Activated CD8-positive, alpha-beta T cell treated with anti-CD3 and anti-CD28 coated beads for 36 hours (primary cell): ENCODE measurements around the gene PRSS38. TPM values are rescaled to one million over a fixed set of nuclear protein-coding genes. Genes with fewer than 3 reads are reported as not detected.

Experiments used
- ATAC-seq: fragments of 200-7000 bp; cut with Tn5 transposase; one replicate; pipeline ENCODE4 v1.10.0; 2021; ENCODE audit warnings: mild to moderate bottlenecking, moderate library complexity
- CTCF ChIA-PET: fragments of 350-600 bp; sonication (Branson Sonifier 250); formaldehyde crosslinking; loops from one replicate; lab custom pipeline; 2021; ENCODE audit warnings: antibody characterized with exemption; lab: Charles Lee
- POLR2A ChIA-PET: fragments of 350-600 bp; sonication (Branson Sonifier 250); formaldehyde crosslinking; loops from one replicate; lab custom pipeline; 2021; ENCODE audit warnings: antibody characterized with exemption; lab: Charles Lee
- DNase-seq: peaks from one replicate; pipeline ENCODE4 v3.0.0-alpha.2; 2020
- H3K27ac Mint-ChIP-seq: one replicate; pipeline ENCODE4 v1.8.0; 2021; ENCODE audit warnings: mild to moderate bottlenecking, mixed read lengths
- H3K27me3 Mint-ChIP-seq: one replicate; pipeline ENCODE4 v1.8.0; 2021; ENCODE audit warnings: mixed read lengths
- H3K36me3 Mint-ChIP-seq: one replicate; pipeline ENCODE4 v1.8.0; 2021; ENCODE audit warnings: low read depth, mixed read lengths
- H3K4me1 Mint-ChIP-seq: one replicate; pipeline ENCODE4 v1.8.0; 2021; ENCODE audit warnings: low read depth, mixed read lengths
- H3K4me3 Mint-ChIP-seq: one replicate; pipeline ENCODE4 v1.8.0; 2021; ENCODE audit warnings: mild to moderate bottlenecking, moderate library complexity, mixed read lengths
- H3K9me3 Mint-ChIP-seq: one replicate; pipeline ENCODE4 v1.8.0; 2021; ENCODE audit warnings: mixed read lengths
- intact Hi-C: fragments of 100-400 bp; cut with micrococcal nuclease; formaldehyde crosslinking; loops from one replicate; pipeline ENCODE4 v1.10.0; 2022
- total RNA-seq, 2 experiments: library from RNA; stranded (reverse); gene quantifications; one replicate each; pipeline ENCODE4 v1.2.3, GENCODE V29; 2021
- TF ChIP-seq, protein P1 (sequence below): fragments of 200-600 bp; IDR thresholded peaks from one replicate; pipeline ENCODE4 v1.8.0; 2022; ENCODE audit warnings: antibody characterized with exemption, mild to moderate bottlenecking

Gene PRSS38
- total RNA-seq, 2 experiments from 2014 or later = not detected

DNA sequence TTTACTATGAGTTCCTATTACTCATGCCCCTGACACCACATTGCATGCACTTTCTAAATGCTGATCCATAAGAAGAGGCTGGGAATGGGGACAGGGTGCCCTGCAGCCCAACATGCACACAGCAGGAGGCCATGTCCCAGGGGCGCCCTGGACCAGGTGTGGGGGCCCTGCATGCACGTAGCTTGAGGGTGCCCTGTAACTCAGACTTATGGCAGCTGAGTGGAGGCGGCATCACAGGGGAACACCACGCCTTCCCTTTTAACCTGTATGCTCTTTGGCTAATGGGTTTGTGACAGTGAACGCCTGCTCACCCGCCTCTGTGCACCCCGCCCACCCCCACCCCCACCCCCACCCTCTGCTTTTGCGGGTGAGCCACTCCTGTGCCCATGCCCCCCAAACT is 44.1 kb upstream of the PRSS38 start:
- Mint-ChIP-seq H3K9me3 (no peaks in the 10 kb centered on the region), H3K36me3 (peaks cover 12% of the 10 kb centered on the region), H3K4me1 (peaks cover 44% of the 10 kb centered on the region), H3K4me3 (no peak overlapping the region), H3K27me3 (no peaks in the 10 kb centered on the region), H3K27ac (no peak overlapping the region)
- intact Hi-C loops = no loop called here
- TF ChIP-seq, protein P1, sequence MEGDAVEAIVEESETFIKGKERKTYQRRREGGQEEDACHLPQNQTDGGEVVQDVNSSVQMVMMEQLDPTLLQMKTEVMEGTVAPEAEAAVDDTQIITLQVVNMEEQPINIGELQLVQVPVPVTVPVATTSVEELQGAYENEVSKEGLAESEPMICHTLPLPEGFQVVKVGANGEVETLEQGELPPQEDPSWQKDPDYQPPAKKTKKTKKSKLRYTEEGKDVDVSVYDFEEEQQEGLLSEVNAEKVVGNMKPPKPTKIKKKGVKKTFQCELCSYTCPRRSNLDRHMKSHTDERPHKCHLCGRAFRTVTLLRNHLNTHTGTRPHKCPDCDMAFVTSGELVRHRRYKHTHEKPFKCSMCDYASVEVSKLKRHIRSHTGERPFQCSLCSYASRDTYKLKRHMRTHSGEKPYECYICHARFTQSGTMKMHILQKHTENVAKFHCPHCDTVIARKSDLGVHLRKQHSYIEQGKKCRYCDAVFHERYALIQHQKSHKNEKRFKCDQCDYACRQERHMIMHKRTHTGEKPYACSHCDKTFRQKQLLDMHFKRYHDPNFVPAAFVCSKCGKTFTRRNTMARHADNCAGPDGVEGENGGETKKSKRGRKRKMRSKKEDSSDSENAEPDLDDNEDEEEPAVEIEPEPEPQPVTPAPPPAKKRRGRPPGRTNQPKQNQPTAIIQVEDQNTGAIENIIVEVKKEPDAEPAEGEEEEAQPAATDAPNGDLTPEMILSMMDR = no peak
- DNase-seq (no peak), ATAC-seq (no peak)
- CTCF ChIA-PET = no interaction called here
- POLR2A ChIA-PET = no interaction called here

DNA sequence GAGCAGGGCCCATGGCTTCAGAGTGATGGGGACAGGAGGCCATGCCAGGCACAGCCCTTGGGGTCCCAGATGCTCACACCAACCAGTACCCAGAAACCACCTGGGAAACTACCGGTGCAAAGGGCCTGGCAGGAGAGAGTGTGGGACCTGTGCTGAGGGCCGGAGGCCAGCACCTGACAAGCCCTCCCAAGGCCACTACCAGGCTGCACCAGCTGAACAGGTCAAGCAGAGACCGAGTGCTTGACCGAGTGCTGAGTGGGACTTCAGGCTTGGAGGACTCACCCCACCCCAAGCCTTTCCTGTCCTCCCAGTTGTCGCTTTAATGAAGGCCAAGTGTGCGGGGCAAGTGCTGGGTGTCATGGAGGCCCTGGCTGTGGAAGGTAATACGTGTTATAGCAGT is 43.7 kb upstream of the PRSS38 start:
- no peak overlapping the region for H3K27ac Mint-ChIP-seq
- intact Hi-C loops = no loop called here
- H3K4me1 Mint-ChIP-seq = peaks cover 40% of the 10 kb centered on the region
- no peaks in the 10 kb centered on the region for H3K9me3 Mint-ChIP-seq
- no peak overlapping the region for H3K4me3 Mint-ChIP-seq
- no peak for ATAC-seq
- H3K36me3 Mint-ChIP-seq = peaks cover 12% of the 10 kb centered on the region
- CTCF ChIA-PET = no interaction called here
- no peak for DNase-seq
- POLR2A ChIA-PET = interaction anchor here (1.3 kb wide), 1 partner anchor 16 kb away, joined by 6 read pairs; no protein-coding TSS in a partner anchor
- no peaks in the 10 kb centered on the region for H3K27me3 Mint-ChIP-seq
- TF ChIP-seq, protein P1 = no peak

DNA sequence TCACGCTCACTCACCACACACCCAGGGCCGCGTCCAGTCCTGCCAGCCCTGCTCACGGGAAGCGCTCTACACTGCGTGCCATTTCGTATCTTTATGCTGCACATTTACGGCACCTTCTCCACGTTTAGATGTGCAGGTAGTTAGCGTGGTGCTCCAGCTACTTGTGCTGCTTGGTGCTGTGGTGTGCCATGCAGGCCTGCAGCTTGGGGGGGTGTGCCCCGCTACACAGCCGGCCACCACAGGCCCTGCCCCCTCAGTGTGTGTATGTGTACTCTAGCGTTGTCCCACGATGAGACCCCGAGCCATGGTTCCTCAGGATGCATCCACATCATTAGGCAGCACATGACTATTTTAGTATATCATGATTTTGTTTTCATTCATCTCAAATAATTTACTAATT is 41.9 kb upstream of the PRSS38 start:
- no peak for ATAC-seq
- Mint-ChIP-seq H3K9me3 (no peaks in the 10 kb centered on the region), H3K36me3 (peaks cover 4% of the 10 kb centered on the region), H3K4me1 (peaks cover 27% of the 10 kb centered on the region), H3K27ac (no peak overlapping the region), H3K27me3 (no peaks in the 10 kb centered on the region), H3K4me3 (no peak overlapping the region)
- POLR2A ChIA-PET = interaction anchor here (0.6 to 0.7 kb wide), 2 partner anchors 8 to 225 kb away, joined by 3 to 4 read pairs; no protein-coding TSS in a partner anchor
- DNase-seq = no peak
- CTCF ChIA-PET = interaction anchor here (1.3 to 3.2 kb wide), 2 partner anchors 11 to 180 kb away, joined by 5 to 15 read pairs; no protein-coding TSS in a partner anchor
- intact Hi-C loops = no loop called here
- TF ChIP-seq, protein P1 = no peak

DNA sequence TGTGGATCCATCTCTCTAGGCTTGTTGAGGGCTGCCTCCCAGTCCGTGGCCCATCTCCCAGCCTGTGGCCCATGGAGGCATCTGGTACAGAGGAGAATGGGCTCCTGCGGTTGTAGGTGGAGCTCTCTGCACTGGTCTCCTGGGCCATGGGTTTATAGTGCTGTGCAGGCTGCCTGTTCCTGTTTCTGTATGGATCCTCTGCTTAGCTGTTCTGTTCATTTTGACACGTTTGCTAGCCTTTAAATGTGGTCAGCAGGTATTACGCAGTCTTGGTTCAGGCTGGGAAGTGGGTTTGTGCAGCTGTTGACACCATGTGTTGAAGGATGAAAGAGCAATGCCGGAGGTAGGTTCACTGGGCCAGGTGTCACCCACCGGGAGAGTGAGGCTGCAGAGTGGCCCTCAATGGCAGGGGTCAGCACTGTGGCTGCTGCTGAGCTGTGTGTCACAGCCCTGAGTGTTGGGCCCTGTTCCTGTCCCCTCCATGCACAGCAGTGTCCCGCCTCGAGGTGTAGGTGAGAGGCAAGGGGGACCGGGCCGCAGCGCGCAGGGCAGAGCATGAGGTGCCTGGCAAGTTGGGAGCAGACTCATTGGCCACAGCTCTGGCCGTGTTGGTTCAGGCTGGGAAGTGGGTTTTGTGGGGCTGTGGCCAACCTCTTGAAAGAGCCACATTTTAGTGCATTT is 41.3 kb upstream of the PRSS38 start:
- DNase-seq = peak; percentile 68
- Mint-ChIP-seq H3K4me1 (peaks cover 25% of the 10 kb centered on the region), H3K36me3 (peaks cover 2% of the 10 kb centered on the region), H3K27ac (peak overlapping the region; percentile 76), H3K4me3 (no peak overlapping the region), H3K9me3 (no peaks in the 10 kb centered on the region), H3K27me3 (no peaks in the 10 kb centered on the region)
- POLR2A ChIA-PET = interaction anchor here (0.7 kb wide), 1 partner anchor 8 kb away, joined by 3 read pairs; no protein-coding TSS in a partner anchor
- ATAC-seq = peak; percentile 89
- CTCF ChIA-PET = interaction anchor here (1.3 to 3.2 kb wide), 2 partner anchors 11 to 180 kb away, joined by 5 to 15 read pairs; no protein-coding TSS in a partner anchor
- intact Hi-C loops = no loop called here
- TF ChIP-seq, protein P1 = no peak
